LHCN-M2 (cell line): ENCODE measurements around the gene ALOX5. TPM values are rescaled to one million over a fixed set of nuclear protein-coding genes. Genes with fewer than 3 reads are reported as not detected.
"Not testable (repeated sequence)": the region's sequence is repeated elsewhere in the genome, so short reads cannot be mapped to it uniquely, and the experiment has no call there.

ENCODE experiments used
- DNase-seq: peaks from one replicate; pipeline ENCODE4 v3.0.0-alpha.2; 2012; ENCODE audit warnings: low read depth
- total RNA-seq: library from RNA; depleted of rRNA; stranded (reverse); fragments of >200 nt; gene quantifications from 2 replicates; pipeline ENCODE4 v1.2.3, GENCODE V29; 2014

ALOX5 gene
- total RNA-seq, 1 experiment from 2014 or later: not detected

DNA sequence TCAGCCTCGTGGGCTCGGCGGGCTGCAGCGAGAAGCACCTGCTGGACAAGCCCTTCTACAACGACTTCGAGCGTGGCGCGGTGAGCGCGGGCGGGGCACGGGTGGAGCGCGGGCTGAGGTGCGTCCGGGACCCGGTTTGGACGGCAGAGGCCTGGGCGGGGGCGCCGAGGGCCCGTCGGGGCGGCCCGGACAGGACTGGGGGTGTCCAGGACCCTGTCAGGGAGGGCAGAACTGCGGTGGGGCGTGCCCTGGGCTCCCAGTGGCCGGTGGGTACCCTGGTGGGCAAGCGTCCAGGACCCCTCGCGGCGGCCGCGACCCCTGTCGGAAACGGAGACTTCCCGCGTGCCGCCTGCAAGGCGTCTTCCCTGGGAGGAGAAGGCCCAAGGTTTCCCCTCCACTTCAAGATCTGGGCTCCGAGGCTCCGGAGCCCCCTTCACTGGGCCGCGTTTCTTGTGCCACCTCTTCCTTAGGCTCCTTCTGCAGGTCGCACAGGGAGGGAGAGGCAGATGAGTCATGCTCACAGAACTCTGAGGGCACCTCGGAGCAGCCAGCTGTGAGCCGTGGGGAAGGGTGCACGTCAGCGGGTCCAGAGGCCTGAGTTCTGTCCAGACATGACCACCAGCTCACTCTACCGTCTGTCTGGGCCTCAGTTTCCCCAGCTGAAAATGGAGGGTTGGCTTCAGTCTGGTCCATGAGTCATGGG, 485 bp downstream of the ALOX5 start:
- no peak for DNase-seq

GRCh38 chr10:45375101-45375500, 1.1 kb downstream of the ALOX5 start:
- DNase-seq: no peak

GRCh38 chr10:45375716-45376231, 1.8 kb downstream of the ALOX5 start:
- no peak for DNase-seq

DNA sequence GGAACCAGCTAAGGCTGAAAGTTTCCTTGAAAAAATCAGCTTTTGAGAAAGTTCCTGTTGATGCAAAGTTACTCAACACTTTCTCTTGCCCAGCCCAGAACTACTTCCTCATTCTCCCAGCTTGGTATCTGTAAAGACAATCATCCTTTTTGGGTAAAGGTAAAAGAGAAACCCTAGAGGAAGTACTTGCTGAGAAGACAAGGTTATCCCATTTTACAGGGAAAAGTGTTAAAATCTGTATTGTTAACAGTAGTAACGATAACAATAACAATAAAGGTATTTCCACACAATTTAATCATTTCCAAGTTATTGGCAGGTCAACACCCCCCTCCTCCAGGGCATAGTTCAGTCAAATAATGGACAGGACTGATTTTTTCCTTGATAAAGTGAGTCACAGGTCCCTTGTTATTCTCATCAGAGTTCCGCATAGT, 2.4 kb downstream of the ALOX5 start:
- DNase-seq: no peak

DNA sequence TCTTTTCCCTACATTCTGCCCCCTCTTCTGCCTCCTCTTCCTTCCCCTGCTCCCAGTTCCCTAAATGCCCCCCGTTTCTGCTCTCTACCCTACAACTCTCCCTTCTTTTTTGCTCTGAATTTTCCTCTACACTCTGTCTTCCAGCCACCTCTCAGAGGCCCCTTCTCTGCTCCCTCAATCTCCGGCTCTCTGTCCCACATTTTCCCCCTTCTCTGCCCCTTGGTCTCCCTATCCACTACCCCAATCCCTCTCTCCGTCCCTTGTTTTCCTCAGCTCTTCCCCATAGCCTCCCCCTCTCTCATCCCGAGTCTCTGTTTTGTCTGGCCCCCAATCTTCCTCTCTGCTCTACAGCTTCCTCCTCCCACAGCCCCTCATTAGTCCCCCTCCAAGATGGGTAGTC, 3.3 kb downstream of the ALOX5 start:
- DNase-seq: no peak

DNA sequence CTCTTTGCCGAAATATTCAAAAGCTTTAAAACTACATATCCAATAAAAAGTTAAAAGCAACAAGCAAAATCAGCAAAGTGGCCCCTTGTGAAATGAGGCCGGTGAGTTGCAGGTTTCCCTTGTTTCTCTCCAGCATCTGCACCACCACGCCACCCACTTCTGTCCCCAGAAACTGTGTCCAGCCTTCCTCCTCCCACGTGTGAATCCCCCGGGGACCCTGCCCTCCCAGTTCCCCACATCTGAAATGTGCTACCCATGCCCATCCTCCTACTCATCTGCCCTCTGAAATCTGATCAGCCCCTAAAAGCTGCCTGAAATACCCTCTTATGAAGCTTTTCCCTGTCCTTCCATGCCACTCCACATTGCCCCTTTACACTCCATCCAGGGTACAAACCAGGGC, 3.8 kb downstream of the ALOX5 start:
- DNase-seq: no peak

GRCh38 chr10:45378914-45379726, 5.1 kb downstream of the ALOX5 start:
- DNase-seq: no peak

DNA sequence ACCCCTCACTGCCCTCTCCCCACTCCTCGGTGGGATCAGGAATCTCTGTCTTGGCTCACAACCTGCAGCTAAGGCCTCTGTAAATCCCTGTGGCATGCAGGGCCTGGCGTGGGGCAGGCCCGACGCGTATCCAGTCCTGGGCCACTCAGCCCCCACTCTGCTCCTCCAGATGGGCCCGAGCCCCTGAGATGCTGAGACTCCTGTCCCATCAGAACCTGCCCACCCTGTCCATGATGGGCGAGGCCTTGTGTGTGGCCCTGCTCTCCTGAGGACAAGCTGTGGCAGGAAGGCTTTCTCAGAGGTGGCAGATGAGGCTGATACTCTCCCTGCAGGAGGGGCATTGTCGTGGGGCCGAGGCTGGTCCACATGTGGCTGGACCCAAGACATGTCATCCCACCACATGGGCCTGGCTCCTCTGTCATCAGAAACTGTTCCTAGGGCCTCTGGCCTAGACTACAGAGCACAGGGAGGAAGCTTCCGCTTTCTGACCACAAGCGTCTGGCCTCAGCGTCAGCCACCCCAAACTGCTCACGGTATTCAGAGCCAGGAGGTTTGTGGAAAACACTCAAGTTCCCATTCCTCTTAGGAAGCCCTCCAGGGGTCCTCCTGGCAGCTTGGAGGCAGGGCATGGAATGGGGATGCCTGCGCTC, 6.0 kb downstream of the ALOX5 start:
- no peak for DNase-seq

DNA sequence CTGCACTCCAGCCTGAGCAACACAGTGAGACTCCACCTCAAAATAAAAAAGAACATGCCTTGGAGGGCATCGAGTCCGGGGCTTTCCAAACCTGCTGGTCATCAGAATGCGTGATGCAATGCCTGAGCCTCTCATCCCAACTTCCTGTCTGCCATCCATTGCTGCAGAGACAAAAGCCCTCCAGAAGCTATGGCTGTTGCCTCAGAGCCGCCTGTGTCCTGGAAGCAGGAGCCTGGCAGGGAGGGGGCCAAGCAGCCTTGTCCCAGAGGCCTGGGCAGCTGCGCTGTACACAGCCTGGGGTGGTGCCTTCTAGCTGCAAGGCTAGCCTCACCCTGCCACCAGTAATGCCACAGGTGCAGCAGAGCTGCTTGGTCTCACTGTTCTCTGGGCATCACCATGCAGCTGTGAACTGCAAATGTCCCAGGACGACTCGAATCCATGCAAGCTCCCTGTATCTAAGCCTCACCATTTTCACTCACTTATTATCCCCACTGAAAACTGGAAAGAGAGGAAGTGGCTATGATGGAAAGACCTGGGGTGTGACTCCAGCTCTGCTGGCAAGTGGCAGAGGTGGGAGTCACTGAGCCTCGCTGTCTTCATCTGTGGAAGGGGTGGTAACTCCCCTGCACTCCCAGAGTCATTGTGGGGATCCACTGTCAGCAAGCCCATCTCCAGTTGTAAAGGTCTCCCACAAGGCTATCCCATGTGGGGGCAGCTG, 7.0 kb downstream of the ALOX5 start:
- no peak for DNase-seq

DNA sequence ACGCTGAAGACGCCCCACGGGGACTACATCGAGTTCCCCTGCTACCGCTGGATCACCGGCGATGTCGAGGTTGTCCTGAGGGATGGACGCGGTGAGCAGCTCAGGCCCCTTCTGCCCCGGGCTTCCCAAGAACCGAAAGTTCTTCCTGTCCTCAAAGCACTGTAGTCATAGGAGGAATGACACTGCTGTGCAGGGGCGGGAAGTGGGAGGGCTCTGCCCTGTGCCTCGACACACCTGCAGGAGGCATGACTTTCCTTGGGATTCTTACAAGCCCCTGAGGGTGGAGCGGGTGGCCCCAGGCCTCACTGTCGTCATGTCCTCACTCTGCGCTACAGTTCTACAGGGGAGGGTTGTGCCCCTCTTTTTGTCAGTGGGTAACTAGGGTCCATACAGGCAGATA, 8.6 kb downstream of the ALOX5 start:
- no peak for DNase-seq

- DNase-seq: no peak
These were observed 9.8 kb downstream of the ALOX5 start for GRCh38 chr10:45383682-45384330.

DNA sequence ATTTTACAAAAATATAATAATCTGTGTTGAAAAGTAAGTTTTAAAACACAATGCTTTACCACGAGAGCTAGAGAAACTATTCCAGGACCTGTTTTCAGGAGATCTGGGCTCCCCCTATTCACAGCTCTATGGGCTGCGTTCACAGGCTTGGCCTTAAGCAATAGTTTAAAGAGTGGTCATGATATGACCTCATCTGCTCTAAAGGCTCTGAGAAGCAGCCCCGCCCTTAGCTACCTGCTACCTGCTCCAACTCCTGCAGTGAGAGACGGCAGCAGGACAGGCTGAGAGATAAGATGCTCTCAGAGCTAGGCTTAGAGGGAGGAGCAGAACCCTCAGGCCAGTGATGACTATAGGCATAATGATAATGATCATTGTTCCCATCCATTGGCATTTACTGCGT, 12.6 kb downstream of the ALOX5 start:
- no peak for DNase-seq

GRCh38 chr10:45387096-45387893, 13.3 kb downstream of the ALOX5 start:
- DNase-seq: no peak

DNA sequence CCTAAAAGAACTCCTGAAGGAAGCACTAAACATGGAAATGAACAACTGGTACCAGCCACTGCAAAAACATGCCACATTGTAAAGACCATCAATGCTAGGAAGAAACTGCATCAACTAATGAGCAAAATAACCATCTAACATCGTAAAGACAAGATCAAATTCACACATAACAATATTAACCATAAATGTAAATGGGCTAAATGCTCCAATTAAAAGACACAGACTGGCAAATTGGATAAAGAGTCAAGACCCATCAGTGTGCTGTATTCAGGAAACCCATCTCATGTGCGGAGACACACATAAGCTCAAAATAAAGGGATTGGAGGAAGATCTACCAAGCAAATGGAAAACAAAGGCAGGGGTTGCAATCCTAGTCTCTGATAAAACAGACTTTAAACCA, 15.7 kb downstream of the ALOX5 start:
- DNase-seq: not testable (repeated sequence)

GRCh38 chr10:45391636-45392035, 17.6 kb downstream of the ALOX5 start:
- not testable (repeated sequence) for DNase-seq

DNA sequence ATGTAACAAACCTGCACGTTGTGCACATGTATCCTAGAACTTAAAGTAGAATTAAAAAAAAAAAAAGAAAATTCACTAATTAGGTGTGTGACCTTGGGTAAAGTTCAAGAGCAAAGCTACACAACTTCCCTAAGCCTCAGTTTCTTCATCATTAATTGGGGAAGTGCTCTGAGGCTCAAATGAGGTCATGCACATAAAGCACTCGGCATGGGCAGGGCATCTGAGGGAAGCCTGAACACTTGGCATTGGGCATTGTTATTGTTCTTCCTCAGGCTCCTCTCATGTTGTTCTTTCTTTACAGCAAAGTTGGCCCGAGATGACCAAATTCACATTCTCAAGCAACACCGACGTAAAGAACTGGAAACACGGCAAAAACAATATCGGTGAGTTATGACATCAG, 21.5 kb downstream of the ALOX5 start:
- DNase-seq: no peak

- no peak for DNase-seq
These were observed 24.6 kb downstream of the ALOX5 start for GRCh38 chr10:45398595-45398994.

- DNase-seq: no peak
These were observed 25.1 kb downstream of the ALOX5 start for GRCh38 chr10:45399113-45399512.

DNA sequence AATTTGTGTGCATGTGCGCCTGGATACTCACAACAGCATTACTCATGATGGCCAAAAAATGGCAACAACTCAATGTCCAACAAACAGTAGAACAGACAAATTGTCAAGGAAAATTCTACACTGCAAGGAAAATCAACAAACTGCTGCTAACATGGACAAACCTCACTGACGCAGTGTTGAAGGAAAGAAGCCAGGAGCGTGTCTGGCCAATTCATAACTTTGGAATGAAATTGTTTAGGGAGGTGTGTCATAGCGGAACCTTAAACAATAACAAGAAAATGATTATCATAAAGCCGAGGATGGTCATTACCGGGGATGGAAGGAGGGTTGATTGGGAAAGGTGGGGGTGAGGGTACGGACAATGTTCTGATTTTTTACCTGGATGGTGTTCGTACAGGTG, 29.1 kb downstream of the ALOX5 start:
- DNase-seq: no peak

DNA sequence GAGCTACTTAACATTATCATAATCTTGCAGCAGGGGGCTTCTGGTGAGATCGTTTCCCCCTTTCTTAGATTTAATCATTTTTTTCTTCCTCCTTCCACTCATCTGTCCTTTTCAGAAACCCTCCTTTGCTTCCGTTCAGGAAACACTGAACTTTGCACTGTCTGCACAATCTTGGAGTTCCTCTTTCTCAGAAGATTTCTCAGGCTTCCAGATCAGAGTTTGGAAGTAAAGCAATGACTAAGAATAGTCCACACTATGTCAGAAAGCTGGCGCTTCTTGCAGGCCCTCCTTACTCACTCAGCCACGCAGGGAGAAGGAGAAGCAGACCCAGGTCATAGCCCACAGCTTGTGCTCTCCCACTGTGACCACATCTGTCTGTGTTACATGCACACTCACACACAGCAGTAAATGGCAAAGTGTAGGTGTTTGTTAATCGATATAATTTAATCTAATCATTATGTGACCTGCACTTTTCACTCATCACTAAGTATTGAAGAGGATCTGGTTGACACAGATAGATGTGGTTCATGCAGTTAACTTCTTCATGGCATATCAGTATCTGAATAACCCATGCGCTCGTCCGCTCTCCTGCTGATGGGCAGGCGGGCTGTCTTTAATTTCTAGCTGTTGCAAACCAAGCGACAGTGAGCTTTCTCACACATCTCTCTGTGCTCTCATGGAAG, 30.2 kb downstream of the ALOX5 start:
- DNase-seq: no peak
